Esophagus squamous epithelium (tissue), 4 donors: Measurements from ENCODE around the gene ROCK2.

Experiments
- POLR2A ChIP-seq, 4 donors: fragments of 450-650 bp; IDR thresholded peaks; one replicate each; pipeline ENCODE4 v1.6.1; 2017; ENCODE audit warnings: antibody characterized with exemption in 4 of 4, mild to moderate bottlenecking in 4 of 4, moderate library complexity in 3 of 4
- TF ChIP-seq, protein P1 (sequence below), 6 experiments: fragments of 450-650 bp in 4 of 6; fragments of 200-600 bp in 2 of 6; sonication (generic) in 2 of 6; IDR thresholded peaks; one replicate each; pipeline ENCODE4 v1.5.1; 2016 to 2019; ENCODE audit warnings: antibody characterized with exemption in 6 of 6, mild to moderate bottlenecking in 4 of 6, moderate library complexity in 4 of 6

DNA sequence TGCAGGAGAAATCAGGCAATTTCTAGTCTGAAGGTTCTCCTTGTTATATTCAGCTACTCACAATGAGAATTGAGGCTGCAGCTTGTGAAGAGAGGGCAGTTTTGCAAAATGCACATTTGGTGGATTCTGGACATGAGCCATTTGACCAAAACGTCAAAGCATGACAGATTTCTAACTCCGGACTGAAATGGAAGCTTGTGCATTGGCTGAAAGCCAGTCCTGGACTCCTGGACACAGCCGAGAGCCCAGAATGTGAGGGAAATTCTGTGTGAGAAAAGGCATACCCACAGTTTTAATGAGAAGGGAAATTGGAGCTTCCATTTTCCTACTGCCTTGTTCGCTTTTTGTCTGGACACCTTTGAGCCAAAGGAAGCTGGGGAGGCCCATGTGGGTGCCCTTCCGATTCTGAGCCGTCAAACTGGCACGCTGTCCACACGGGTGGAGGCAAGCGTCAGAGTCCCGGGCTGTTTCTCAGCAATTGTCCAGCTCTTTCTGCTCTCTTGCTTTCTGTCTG, 23.7 kb upstream of the ROCK2 start:
- no peak for TF ChIP-seq POLR2A (IDR thresholded peaks at IDR 0.05)
- TF ChIP-seq, protein P1, sequence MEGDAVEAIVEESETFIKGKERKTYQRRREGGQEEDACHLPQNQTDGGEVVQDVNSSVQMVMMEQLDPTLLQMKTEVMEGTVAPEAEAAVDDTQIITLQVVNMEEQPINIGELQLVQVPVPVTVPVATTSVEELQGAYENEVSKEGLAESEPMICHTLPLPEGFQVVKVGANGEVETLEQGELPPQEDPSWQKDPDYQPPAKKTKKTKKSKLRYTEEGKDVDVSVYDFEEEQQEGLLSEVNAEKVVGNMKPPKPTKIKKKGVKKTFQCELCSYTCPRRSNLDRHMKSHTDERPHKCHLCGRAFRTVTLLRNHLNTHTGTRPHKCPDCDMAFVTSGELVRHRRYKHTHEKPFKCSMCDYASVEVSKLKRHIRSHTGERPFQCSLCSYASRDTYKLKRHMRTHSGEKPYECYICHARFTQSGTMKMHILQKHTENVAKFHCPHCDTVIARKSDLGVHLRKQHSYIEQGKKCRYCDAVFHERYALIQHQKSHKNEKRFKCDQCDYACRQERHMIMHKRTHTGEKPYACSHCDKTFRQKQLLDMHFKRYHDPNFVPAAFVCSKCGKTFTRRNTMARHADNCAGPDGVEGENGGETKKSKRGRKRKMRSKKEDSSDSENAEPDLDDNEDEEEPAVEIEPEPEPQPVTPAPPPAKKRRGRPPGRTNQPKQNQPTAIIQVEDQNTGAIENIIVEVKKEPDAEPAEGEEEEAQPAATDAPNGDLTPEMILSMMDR (IDR thresholded peaks at IDR 0.05): no peak
